HG03175 (cell line): Measurements from ENCODE around the gene FRS2.

Experiments
- ATAC-seq: cut with Tn5 transposase; IDR thresholded peaks from one replicate; pipeline ENCODE4 v1.9.1; 2021; ENCODE audit warnings: mild to moderate bottlenecking, moderate library complexity; ENCODE audit not compliant: unreplicated experiment

Gene FRS2

DNA sequence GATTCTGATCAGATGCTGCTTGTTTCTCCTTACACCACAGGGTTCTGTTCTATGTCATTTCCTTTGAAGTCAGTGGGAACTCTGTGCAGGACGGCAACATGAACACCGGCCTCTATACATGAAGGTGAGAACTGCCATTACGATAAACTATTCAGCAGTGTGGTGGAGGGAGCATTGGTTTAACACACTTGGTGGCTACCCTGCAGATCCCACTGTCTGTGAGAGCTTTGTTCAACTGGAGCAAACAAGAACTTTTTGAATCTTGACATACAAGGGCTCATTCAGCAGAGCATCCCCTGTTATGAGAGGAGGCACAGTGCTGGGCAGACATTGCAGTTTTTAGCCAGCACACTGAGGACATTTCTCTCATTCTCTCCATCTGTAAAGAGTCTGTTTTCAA is 10.7 kb upstream of the FRS2 start:
- no peak for ATAC-seq

DNA sequence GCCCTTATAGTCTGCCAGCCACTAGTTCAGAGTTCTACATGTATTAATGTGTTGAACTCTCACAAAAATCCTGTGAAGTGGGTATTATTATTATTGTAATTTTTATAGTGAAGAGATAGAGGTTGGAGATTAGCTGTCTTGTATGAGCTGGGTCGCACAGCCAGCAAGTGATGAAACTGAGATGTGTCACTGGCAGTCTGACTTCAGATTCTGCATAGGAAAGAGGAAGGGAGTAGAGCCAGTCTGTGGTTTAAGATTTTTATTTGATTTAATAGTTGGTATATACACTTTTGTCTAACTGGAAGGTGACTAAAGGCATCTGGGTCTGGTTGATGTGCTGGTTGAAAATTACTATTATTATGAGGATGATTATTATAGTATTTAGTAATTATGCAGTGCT is 5.8 kb upstream of the FRS2 start:
- ATAC-seq: no peak

DNA sequence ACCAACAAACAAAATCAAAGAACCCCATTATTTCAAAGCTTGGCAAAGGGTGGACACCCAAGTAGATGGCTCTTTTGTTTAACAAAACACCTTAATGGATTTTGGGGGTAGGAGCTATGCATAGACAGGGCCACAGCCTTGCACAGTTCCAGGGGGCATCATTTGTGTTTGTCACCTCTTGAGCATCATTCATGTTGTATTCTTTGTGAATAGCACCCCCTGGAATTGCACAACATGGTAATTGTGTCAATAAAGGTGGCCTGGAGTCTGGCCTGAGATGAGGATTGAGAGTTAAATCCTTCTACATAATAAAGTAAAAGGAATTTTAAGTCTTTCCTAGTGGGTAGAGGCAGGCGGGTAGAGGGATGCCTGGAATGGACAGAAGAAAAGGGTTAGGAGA is 3.3 kb upstream of the FRS2 start:
- ATAC-seq: no peak

DNA sequence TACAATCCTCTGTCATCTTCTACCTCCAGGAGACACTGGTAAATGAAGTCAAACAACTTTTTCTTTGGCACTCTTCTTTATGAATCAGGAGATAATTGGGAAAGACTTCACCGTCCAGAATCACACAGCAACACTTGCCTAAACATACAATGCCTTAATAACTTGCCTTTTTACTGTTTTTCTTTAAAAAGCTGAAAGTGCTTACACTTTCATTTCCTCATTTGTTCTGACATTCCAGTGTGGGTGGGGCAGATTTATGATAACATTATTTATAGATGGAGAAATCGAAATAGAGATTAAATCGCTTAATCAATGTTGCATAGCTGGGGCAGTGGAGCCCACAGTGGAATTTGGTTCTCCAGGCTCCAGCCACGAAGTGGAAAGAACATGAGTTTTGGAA is 2.8 kb upstream of the FRS2 start:
- ATAC-seq: no peak

DNA sequence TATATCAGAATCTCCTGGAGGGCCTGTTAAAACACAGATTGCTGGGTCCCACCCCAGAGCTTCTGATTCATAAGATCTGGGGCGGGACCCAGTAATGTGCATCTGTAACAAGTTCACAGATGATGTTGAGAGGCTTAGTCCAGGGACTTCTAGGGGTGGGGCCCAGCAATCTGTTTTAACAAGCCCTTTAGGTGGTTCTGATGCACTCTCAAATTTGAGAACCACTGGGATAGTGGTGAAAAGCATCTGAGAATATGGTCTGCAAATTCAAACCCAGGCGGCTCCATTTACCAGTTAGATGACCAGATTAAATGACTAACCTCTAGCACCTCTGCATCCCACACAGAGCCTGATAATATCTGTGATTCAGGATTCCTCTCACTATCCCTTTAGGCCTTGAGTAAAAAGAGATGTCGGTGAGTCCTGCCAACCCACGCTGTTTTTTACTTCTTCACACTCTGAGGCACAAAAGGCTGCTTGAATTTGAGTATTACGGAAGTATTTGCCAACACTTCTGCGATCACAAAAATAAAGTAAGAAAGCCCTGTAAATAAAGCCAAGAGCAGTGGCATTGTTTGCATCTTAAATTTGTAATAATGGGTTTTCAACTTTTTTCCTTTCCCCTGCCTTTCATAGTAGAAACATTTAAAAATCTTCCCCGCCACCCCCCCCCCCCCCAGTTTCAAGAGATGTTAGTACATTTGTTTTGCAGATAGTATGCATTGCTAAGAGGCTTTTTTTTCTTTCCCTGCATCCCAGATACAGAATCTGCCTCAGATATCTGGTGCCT is 1.8 kb upstream of the FRS2 start:
- ATAC-seq: no peak

DNA sequence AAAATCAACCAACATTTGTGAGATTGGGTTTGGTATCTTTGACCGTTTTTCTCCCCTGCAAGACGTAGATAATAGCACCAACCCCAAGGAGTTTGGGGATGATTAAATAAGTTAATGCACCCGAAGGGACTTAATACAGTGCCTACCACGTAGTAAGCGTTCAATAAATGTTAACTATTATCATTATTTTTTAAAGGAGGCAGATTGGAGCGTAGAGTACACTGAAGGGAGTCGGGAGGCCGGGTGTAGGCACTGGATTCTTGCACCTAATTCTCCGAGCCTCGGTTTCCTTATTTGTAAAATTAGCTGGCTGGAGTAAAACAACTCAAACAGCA is 367 bp upstream of the FRS2 start:
- no peak for ATAC-seq

DNA sequence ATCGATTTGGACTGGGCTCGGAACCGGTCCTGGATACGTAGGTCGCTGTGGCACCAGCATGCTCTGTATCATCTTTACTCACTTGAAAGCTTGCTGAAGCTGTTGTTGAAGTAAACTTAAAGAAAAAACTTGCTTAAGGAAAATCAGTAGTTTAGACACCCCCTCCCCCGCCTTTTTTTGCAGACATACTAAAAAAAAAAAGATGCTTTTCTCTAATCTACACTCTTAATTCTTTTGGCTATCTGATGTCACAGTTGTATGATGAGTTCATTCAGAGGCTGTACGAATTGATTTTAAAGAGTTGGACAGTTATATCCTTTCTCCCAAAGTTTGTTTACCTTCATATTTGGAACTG is 865 bp downstream of the FRS2 start:
- ATAC-seq: no peak

DNA sequence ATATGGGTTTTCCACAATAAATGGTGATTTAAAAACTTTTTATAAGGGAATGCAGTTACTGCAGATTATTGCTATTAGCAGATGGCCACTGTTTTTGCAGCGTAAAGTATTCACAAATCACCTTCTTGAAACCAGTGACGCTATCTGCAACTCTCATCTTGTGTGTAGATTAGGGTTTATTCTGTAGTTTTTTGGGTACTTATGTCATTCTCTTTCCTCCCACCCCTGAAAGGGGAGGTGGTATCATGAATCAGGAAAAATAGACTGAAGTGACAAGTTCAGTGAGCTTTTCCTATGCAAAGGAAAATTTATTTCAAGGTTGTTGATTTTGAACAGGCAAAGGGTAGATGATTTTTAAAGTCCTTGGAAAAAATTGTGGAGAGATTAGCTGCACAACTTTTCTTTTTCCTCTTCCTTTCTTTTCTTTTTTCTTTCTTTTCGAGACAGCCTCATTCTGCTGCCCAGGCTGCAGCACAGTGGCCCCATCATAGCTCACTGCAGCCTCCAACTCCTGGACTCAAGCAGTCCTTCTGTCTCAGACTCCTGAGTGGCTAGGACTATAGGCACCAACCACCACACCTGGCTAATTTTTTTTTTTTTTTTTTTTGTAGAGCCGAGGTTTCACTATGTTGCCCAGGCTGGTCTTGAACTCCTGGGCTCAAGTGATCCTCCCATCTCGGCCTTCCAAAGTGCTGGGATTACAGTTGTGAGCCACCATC is 1.6 kb downstream of the FRS2 start:
- no peak for ATAC-seq

DNA sequence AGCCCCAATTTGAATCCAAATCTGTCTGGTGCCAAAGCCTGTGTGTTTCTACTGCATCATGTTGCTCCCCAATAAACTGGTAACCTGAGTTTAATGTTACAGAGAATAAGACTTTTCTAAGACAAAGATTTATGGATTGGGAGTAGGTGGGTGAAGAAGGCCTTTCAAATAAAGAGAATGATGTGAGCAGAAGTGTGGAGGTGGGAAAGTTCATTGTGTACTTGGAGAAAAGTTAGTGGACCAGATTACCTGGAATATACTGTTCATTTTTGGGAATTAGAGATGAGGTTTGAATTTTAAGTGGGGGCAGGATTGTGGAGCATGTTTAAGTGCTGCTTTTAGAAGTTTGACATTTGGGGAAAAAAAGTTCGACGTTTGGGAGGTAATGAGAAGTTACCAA is 3.1 kb downstream of the FRS2 start:
- ATAC-seq: no peak

DNA sequence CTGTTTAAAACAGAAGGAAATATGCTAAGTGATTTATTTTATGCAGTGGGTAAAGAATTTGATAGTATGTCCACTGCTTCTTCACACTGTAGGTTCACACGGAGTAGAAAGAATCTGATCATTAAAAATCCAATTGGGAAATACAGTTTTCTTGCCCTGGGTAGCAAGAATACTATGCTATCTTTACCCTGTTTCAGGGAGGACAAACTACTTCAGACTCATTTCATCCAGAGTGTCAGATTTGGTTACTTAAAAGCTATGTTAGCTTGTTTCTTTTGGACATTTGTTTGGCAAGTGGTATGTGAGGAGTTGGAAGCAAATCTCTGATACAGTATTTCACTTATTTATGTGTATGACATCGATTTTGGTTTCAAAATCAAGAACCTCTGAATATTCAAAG is 4.3 kb downstream of the FRS2 start:
- no peak for ATAC-seq

DNA sequence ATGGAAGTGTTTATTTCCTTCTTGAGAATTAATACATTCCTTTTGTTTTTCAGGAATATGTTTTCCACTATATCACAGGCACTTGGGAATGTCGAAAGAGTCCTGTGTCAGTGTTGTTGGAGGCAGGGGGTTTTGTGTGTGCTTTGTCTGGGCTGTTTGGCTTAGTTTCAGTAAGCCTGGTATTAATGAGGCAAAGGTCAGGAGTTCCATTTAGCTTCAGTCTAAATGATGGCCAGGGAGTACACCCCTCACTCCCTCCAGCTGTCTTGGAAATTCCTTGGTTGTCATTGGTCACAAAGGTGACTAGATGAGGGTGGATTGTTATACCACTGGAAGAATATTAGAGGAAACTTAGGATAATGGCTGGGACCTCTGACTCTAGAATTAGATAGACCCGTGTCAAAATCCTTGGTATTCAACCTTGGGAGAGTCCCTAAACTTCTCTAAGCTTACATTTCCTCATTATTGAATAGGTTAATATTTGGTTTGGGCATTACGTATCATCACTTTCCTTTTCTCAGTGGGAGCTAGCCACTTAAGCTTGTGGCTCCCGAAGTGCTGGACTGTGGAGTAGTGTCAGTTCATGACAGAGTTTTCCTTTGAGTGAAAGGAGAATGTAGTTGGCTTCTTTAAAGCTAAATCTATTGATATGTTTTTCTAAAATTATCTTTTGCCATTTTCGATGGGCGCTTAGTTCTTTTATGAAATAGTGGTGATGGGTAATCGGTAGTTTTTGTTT is 5.2 kb downstream of the FRS2 start:
- no peak for ATAC-seq

DNA sequence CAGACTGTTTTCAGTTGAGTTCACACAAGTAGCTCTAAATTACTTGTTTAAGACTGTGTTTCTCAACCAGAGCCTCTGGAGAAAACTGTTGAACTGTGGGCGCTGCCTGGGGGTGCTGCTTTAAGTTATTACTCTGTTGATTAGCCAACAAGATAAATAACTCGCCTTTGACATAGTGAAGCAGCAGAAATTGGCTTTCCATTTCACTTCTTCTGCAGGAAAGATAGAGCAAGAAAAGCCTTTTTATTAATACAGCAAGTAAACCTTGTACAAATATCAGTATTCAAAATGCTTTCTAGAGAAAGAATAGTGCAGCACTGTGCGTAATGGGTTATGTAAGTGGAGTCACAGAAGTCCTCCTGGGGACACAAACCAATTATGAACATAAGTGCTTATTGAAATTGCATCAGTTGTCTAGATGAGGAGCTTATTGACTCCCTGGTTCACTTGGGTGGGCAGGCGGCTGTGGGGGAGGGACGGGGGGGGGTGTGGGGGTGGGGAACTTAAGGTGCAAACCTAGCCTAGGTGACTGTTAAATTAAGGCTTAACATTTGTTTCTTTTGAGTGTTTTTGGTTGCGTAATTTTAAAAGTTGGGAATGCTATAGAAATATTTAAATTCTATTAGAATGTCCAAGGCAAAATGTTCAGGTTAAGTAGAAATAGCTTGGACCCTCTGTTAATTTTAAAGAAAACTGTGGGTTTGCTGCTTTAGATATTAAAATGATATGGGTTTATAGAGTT is 6.3 kb downstream of the FRS2 start:
- ATAC-seq: no peak

DNA sequence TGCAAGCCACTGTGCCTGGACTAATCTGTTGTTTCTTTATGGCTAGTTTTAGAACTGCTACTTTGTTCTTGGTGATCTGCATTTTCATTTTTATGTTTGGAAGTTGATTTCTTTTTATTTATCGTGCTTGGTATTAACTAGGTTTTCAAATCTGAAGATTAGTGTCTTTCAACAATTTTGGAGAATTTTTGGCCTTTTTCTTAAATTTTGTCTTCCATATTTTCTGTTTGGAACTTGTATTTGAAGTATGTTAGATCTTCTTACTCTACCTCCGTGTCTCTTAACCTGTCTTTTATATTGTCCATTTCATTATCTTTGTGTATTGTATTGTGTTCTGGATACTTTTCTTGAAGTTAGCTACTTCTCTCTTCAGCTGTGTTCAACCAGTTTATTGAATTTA is 9.5 kb downstream of the FRS2 start:
- no peak for ATAC-seq

DNA sequence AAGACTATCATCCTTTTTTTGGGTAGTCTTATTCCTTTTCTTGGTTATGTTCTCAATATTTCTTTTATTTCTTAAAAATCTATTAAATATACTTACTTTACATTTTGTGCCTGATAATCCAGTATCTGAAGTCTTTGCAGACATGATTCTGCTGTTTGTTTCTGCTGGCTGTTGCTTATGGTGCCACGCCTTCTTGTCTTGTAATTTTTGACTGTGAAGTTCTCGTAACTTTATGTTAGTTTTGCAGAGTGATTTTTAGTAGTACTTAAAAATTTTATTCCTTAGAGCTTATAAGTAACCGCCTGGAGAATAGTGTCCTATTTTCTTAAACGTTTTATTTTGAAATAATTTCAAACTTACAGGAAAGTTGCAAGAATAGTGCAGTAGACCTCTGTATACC is 10.5 kb downstream of the FRS2 start:
- ATAC-seq: no peak

DNA sequence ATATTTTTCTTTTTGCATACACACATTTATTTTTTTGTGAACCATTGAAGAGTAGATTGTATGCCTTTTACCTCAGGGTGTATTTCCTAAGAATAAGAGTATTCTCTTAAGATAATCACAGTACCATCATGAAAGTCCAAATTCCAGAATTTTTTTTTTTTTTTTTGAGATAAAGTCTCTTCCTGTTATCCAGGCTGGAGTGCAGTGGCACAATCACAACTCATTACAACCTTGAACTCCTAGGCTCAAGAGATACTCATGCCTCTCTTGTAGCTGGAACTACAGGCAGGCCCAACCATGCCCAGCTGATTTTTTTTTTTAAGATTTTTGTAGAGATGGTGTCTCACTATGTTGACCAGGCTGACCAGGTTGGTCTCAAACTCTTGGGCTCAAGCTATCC is 10.9 kb downstream of the FRS2 start:
- ATAC-seq: no peak

DNA sequence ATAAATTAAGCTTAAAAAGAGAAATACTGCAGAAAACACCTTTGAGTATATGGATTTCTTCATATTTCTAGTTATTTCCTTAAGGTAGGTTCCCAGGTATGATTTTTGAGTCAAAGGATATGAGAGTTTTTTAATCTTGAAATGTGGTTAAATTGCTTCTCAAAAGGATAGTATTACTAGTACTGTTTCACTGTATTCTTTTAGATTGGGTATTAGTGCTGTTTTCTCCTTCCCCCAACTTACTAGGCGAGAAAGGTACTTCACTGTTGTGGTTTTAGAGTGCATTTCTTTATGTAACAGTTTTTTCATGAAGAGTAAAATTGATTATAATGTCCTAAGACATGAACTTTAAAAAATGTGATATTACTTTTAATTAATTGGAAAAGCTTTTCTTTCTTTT is 13.5 kb downstream of the FRS2 start:
- ATAC-seq: no peak

DNA sequence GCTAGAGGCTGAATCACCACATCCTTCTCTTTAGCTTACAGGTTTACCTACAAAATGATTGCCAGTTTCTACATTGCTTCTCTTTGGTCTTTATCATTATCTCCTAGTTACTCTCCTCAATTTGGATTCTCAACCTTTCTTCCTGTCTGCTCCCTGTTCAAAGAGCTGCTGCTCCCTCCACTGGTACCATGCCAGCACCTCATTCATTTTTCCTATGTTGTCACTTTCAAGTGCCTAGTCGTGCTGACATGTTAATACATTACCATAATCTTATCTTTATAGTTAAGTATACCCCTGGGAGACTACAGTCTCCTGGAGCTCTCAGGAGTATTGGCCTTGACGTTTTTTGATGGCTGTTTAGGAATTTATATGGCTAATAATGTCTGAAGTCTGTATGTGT is 14.2 kb downstream of the FRS2 start:
- ATAC-seq: no peak

DNA sequence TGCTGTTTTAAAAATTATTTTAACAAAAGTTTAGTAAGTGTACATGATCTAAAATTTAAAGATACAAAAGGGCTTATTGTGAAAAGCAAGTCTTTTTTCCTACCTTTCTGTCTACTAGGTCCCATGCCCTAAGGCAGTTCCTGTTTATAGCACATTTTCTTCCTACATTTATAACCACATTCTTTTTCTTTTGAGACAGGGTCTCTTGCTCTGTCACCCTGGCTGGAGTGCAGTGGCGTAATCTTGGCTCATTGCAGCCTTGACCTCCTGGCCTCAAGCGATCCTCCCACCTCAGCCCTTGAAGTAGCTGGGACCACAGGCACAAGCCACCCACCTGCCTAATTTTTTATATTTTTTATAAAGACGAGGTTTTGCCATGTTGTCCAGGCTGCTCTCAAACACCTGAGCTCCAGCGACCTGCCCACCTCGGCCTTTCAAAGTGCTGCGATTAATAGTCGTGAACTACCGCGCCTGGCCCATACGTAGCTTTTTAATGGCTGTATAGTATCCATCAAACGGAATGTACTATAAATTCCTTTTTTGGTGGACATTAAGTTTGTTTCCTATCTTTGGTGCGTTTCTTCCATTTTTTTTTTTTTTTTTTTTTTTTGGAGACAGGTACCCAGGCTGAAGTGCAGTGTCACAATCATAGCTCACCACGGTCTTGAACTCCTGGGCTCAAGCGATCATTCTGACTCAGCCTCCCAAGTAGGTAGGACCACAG is 20.9 kb downstream of the FRS2 start:
- no peak for ATAC-seq

DNA sequence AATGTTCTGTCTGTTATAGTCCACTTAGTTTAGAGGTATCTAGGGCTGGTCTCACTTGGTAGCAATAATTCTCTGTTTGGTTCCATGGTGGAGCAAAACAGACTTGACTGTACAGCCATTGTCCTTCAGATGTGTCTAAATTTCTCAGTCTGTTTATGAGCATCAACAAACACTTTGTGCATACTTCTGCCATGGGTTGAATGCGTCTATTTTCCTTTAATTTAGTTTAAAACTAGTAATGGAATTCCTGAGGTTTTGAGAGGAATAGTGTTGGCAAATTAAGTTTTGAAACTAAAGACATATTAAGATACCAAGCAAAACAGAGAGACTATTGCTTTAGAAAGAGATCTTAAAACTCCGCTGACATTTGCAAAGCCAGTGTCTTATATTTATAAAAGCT is 22.6 kb downstream of the FRS2 start:
- no peak for ATAC-seq

DNA sequence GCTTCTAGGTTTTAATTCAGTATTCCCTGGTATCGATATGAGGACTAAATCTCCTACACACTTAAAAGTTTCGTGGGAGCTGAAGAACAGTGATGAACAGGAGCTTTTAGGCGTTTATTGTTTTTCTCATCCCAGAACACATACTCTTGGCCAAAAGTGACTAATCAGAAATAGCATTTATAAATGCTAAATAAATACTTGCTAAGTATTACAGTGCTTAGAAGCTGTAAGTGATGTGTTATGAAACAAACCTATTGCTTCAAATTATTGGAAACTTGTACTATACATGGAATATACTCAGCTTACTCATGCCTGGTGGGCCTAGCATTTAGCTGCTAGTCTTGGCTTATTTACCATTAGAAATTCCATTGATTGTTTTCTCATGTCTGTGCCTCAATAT is 24.9 kb downstream of the FRS2 start:
- no peak for ATAC-seq
